Measurements from ENCODE around the gene SORCS2. TPM values are rescaled to one million over a fixed set of nuclear protein-coding genes. Genes with fewer than 3 reads are reported as not detected.

Gene SORCS2
- total RNA-seq, 1 donor = 0.27 TPM

DNA sequence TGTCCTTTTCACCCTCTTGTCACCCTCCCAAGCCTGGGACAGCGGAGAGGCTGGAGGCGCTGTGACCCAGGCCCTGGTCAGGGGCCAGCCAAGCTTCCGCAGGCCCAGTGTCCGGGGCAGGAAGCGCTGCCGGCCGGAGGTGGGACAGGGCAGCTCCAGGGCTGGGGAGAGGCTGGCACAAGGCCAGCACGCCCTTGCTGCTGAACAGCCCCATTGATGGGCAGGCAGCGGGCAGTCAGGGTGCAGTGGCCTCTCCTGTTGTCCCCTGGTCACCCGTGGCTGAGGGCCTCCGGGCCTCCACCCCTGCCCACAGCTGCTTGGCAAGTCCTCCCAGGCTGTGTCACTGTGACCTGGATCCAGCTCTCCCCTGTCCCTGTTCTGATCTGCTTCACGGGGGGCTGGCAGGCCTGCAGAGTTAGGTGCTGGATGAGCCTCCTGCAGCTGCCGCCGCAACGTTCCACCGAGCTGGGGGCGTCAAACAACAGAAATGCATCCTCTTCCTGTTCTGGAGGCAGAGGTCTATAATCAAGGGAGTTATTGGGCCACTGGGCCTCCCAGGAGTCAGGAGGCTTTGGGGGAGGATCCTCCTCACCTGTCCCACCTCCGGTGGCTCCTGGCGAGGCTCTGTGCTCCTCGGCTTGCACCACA is 134.5 kb downstream of the SORCS2 start:
- TF ChIP-seq, protein P1, sequence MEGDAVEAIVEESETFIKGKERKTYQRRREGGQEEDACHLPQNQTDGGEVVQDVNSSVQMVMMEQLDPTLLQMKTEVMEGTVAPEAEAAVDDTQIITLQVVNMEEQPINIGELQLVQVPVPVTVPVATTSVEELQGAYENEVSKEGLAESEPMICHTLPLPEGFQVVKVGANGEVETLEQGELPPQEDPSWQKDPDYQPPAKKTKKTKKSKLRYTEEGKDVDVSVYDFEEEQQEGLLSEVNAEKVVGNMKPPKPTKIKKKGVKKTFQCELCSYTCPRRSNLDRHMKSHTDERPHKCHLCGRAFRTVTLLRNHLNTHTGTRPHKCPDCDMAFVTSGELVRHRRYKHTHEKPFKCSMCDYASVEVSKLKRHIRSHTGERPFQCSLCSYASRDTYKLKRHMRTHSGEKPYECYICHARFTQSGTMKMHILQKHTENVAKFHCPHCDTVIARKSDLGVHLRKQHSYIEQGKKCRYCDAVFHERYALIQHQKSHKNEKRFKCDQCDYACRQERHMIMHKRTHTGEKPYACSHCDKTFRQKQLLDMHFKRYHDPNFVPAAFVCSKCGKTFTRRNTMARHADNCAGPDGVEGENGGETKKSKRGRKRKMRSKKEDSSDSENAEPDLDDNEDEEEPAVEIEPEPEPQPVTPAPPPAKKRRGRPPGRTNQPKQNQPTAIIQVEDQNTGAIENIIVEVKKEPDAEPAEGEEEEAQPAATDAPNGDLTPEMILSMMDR (IDR thresholded peaks at IDR 0.05; ENCODE audit: insufficient read depth, low read length) = no peak
- no peak overlapping the region for H3K4me3 ChIP-seq (ENCODE audit: low read depth, low read length)
- no peak for DNase-seq (ENCODE audit: low read depth)

DNA sequence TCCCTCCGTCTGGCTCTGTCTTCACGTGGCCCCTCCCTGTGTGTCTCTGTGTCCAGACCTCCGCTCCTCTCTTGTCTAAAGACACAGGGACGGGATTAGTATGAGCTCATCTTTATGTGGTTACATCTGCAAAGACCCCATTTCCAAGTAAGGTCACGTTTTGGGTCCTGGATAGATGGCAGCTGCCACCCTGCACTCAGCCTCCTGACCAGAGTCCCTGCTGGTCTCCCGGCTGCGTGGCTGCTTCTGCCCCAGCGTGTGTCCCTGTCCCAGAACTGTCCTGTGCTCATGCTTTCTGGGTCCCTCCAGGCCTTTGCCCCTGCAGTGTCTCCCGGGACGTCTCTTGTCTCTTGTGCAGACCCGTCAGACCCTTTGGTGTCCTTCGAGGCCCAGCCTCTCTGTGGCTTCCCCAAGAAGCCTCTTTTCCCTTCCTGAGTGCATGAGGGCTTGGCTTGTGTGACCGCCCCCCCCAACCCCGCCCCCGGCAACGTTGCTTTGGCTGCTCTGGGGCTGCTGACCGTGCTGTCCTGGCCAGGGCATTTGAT is 135.1 kb downstream of the SORCS2 start:
- peak; percentile 3 for DNase-seq (ENCODE audit: low read depth)
- TF ChIP-seq, protein P1 (IDR thresholded peaks at IDR 0.05; ENCODE audit: insufficient read depth, low read length) = no peak
- H3K4me3 ChIP-seq (ENCODE audit: low read depth, low read length) = no peak overlapping the region

DNA sequence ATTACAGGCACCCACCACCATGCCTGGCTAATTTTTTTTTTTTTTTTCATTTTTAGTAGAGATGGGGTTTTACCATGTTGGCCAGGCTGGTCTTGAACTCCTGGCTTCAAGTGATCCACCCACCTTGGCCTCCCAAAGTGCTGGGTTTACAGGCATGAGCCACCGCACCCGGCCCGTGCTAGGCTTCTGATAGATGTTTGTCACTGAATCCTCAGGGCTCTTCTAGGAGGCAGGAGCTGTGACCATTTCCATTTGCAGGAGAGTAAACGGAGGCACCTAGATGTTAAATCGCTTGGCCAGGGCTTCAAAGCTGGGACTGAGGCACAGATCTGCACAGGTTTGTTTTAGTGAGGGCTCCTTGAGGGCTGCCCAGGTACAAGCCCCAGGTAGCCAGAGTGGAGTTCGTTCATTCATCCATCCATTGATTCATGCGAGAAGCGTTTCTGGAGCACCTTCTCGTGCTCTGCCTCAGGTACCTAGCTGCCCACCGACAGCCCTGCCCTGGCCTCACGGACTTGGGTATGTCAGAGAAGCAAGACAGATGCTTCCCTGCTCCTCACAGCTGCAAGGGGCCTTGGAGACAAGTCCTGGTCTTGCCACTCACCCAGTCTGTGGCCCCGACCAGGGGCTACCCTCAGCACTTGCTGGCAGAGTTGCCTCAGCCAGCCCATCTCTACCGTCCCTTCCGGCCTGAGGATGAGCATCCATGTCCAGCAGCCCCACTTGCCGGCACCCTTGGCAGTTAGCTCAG is 136.0 kb downstream of the SORCS2 start:
- TF ChIP-seq, protein P1 (IDR thresholded peaks at IDR 0.05; ENCODE audit: insufficient read depth, low read length) = no peak
- H3K4me3 ChIP-seq (ENCODE audit: low read depth, low read length) = no peak overlapping the region
- no peak for DNase-seq (ENCODE audit: low read depth)

DNA sequence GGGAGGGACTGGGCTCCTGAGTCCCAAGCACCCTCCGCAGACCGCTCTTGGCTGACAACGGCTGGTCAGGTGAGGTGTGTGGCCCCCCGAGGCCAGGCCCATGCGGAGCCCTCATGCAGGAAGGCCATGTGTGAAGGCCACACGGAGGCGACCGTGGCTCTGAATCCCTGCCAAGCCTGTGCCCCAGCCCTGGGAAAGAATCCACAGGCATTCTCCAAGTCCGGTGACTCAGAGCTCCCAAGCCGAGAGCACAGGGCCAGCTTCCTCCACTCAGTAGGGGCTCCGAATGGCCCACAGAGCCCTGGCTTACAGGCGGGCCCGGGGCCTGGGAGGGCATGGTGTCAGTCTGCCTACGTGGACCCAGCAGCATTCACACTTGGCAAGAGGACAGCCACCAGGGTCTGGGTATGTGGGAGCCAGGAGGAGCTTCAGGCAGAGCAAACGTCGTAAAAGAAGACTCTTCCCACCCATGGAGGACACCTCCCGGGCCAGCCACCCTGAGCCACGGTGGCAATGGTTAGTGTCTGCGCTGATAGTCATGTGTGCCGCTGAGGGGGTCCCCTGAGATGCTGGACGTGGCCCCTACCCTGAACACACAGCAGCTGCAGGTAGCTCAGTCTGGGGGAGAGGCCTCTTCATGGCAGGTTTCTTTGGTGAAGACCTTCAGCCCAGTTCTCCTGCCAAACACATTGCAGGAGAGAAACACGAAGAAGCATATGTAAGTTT is 136.7 kb downstream of the SORCS2 start:
- peak; percentile 26 for DNase-seq (ENCODE audit: low read depth)
- no peak overlapping the region for H3K4me3 ChIP-seq (ENCODE audit: low read depth, low read length)
- TF ChIP-seq, protein P1 (IDR thresholded peaks at IDR 0.05; ENCODE audit: insufficient read depth, low read length) = no peak

DNA sequence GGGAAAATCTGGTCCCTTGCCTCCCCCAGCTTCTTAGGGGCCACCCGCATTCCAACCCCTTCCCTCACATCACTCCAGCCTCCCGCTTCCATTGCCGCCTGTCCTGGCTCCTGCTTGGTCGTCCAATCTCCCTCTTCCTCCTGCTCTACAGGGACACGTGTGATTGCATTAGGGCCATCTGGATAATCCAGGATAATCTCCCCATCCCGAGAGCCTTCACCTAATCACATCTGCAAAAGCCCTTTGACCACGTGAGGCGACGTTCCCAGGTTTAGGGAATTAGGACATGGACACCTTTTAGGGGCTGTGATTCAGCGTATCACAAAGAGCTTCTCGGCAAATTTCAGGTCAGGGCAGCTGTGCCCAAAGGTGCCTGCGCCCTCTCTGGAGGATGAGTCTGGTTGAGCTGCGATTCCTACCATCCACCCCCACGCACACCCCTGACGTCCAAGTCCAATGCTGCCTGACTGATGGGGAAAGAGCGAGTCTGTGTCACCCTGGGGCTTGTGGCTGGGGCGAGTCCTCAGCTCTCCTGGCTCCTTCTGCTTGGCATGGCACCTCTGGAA is 137.8 kb downstream of the SORCS2 start:
- TF ChIP-seq, protein P1 (IDR thresholded peaks at IDR 0.05; ENCODE audit: insufficient read depth, low read length) = no peak
- no peak overlapping the region for H3K4me3 ChIP-seq (ENCODE audit: low read depth, low read length)
- DNase-seq (ENCODE audit: low read depth) = no peak
